ENCODE results near the gene LTA4H.

The LTA4H gene

GRCh38 chr12:96046543-96047228 is 11.3 kb upstream of the LTA4H start:
- Mint-ChIP-seq H3K9me3 (no peaks in the 10 kb centered on the region), H3K36me3 (no peaks in the 10 kb centered on the region), H3K27me3 (no peaks in the 10 kb centered on the region), H3K27ac (peak overlapping the region; percentile 86), H3K4me1 (peaks cover 55% of the 10 kb centered on the region), H3K4me3 (peak overlapping the region; percentile 74)

GRCh38 chr12:96045566-96045965 is 10.2 kb upstream of the LTA4H start:
- no peak overlapping the region for H3K27ac Mint-ChIP-seq
- H3K36me3 Mint-ChIP-seq: no peaks in the 10 kb centered on the region
- H3K27me3 Mint-ChIP-seq: no peaks in the 10 kb centered on the region
- H3K4me3 Mint-ChIP-seq: no peak overlapping the region
- peaks cover 55% of the 10 kb centered on the region for H3K4me1 Mint-ChIP-seq
- H3K9me3 Mint-ChIP-seq: no peaks in the 10 kb centered on the region

- no peaks in the 10 kb centered on the region for H3K9me3 Mint-ChIP-seq
- H3K36me3 Mint-ChIP-seq: no peaks in the 10 kb centered on the region
- H3K4me1 Mint-ChIP-seq: peaks cover 55% of the 10 kb centered on the region
- H3K4me3 Mint-ChIP-seq: no peak overlapping the region
- H3K27ac Mint-ChIP-seq: peak overlapping the region; percentile 37
- H3K27me3 Mint-ChIP-seq: no peaks in the 10 kb centered on the region
These were observed 9.5 kb upstream of the LTA4H start for GRCh38 chr12:96044943-96045290.

- Mint-ChIP-seq H3K36me3 (no peaks in the 10 kb centered on the region), H3K27me3 (no peaks in the 10 kb centered on the region), H3K9me3 (no peaks in the 10 kb centered on the region), H3K27ac (peak overlapping the region; percentile 68), H3K4me1 (peaks cover 52% of the 10 kb centered on the region), H3K4me3 (no peak overlapping the region)
These were observed 8.9 kb upstream of the LTA4H start for GRCh38 chr12:96044017-96044942.

GRCh38 chr12:96041181-96041580 is 5.8 kb upstream of the LTA4H start:
- no peak overlapping the region for H3K4me3 Mint-ChIP-seq
- peaks cover 21% of the 10 kb centered on the region for H3K4me1 Mint-ChIP-seq
- H3K9me3 Mint-ChIP-seq: no peaks in the 10 kb centered on the region
- H3K27ac Mint-ChIP-seq: no peak overlapping the region
- no peaks in the 10 kb centered on the region for H3K27me3 Mint-ChIP-seq
- no peaks in the 10 kb centered on the region for H3K36me3 Mint-ChIP-seq

- Mint-ChIP-seq H3K9me3 (no peaks in the 10 kb centered on the region), H3K4me1 (peaks cover 18% of the 10 kb centered on the region), H3K36me3 (no peaks in the 10 kb centered on the region), H3K4me3 (no peak overlapping the region), H3K27me3 (no peaks in the 10 kb centered on the region), H3K27ac (no peak overlapping the region)
These were observed 5.1 kb upstream of the LTA4H start for GRCh38 chr12:96040305-96041133.

GRCh38 chr12:96039516-96039915 is 4.1 kb upstream of the LTA4H start:
- Mint-ChIP-seq H3K4me1 (peaks cover 11% of the 10 kb centered on the region), H3K9me3 (no peaks in the 10 kb centered on the region), H3K27me3 (no peaks in the 10 kb centered on the region), H3K36me3 (no peaks in the 10 kb centered on the region), H3K4me3 (no peak overlapping the region), H3K27ac (no peak overlapping the region)

GRCh38 chr12:96036765-96037455 is 1.5 kb upstream of the LTA4H start:
- no peak overlapping the region for H3K27ac Mint-ChIP-seq
- H3K36me3 Mint-ChIP-seq: no peaks in the 10 kb centered on the region
- no peaks in the 10 kb centered on the region for H3K9me3 Mint-ChIP-seq
- no peaks in the 10 kb centered on the region for H3K27me3 Mint-ChIP-seq
- peaks cover 10% of the 10 kb centered on the region for H3K4me1 Mint-ChIP-seq
- H3K4me3 Mint-ChIP-seq: no peak overlapping the region

- Mint-ChIP-seq H3K4me3 (no peak overlapping the region), H3K36me3 (no peaks in the 10 kb centered on the region), H3K4me1 (peaks cover 25% of the 10 kb centered on the region), H3K27me3 (no peaks in the 10 kb centered on the region), H3K9me3 (no peaks in the 10 kb centered on the region), H3K27ac (no peak overlapping the region)
These were observed 635 bp downstream of the LTA4H start for GRCh38 chr12:96034621-96035282.

- Mint-ChIP-seq H3K4me3 (no peak overlapping the region), H3K36me3 (no peaks in the 10 kb centered on the region), H3K27ac (no peak overlapping the region), H3K9me3 (no peaks in the 10 kb centered on the region), H3K27me3 (no peaks in the 10 kb centered on the region), H3K4me1 (peaks cover 29% of the 10 kb centered on the region)
These were observed 1.6 kb downstream of the LTA4H start for GRCh38 chr12:96033549-96034389.

GRCh38 chr12:96029826-96030225 is 5.6 kb downstream of the LTA4H start:
- H3K27ac Mint-ChIP-seq: no peak overlapping the region
- H3K4me3 Mint-ChIP-seq: no peak overlapping the region
- peaks cover 29% of the 10 kb centered on the region for H3K4me1 Mint-ChIP-seq
- H3K27me3 Mint-ChIP-seq: no peaks in the 10 kb centered on the region
- peaks cover 2% of the 10 kb centered on the region for H3K36me3 Mint-ChIP-seq
- no peaks in the 10 kb centered on the region for H3K9me3 Mint-ChIP-seq

GRCh38 chr12:96028538-96028937 is 6.8 kb downstream of the LTA4H start:
- Mint-ChIP-seq H3K4me3 (no peak overlapping the region), H3K36me3 (peaks cover 6% of the 10 kb centered on the region), H3K27ac (no peak overlapping the region)

GRCh38 chr12:96026331-96026730 is 9.1 kb downstream of the LTA4H start:
- no peaks in the 10 kb centered on the region for H3K9me3 Mint-ChIP-seq
- H3K27me3 Mint-ChIP-seq: no peaks in the 10 kb centered on the region
- no peak overlapping the region for H3K27ac Mint-ChIP-seq
- H3K4me3 Mint-ChIP-seq: no peak overlapping the region
- peaks cover 19% of the 10 kb centered on the region for H3K4me1 Mint-ChIP-seq
- peaks cover 12% of the 10 kb centered on the region for H3K36me3 Mint-ChIP-seq

More at GRCh38 chr12:96028538-96028937, 6.8 kb downstream of the LTA4H start:
- no peaks in the 10 kb centered on the region for H3K27me3 Mint-ChIP-seq
- peaks cover 29% of the 10 kb centered on the region for H3K4me1 Mint-ChIP-seq
- H3K9me3 Mint-ChIP-seq: no peaks in the 10 kb centered on the region

GRCh38 chr12:96025518-96025917 is 9.9 kb downstream of the LTA4H start:
- Mint-ChIP-seq H3K9me3 (no peaks in the 10 kb centered on the region), H3K36me3 (peaks cover 17% of the 10 kb centered on the region), H3K27me3 (no peaks in the 10 kb centered on the region), H3K27ac (no peak overlapping the region), H3K4me1 (peaks cover 12% of the 10 kb centered on the region), H3K4me3 (no peak overlapping the region)
